ENCODE results near the gene ESRRA.

ESRRA gene

DNA sequence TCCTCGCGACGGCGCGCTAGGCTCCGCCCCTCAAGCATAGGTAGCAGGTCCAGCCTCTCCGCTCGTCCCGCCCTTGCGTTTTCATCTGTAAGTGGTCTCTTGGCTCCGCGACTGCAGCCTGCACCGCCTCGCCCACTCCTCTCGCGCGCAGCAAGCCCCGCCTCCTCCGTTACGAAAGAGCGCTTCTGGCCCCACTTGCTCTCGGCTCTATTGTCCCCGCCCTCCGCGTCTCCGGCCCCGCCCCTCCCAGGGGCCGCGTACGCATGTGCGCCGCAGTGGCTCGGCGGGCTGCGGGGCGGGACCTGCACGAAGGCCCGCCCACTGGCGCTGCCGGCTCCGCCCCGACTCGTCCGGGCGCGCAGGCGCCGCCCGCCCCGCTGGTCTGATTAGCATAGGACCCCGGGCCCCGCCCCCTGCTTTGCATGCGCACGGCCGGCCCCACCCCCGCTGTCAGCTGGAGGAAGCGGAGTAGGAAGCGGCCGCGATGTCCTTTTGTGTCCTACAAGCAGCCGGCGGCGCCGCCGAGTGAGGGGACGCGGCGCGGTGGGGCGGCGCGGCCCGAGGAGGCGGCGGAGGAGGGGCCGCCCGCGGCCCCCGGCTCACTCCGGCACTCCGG, at the start of gene ESRRA:
TSS of gene ESRRA (plus strand) at position 450 of the 616 bp plus-strand sequence. CDS start 1,656 bp downstream, outside the sequence.
- in situ Hi-C loops (cut with HindIII; ENCODE audit: low sequenced_read_pairs) = no loop called here
- peak; percentile 98 for DNase-seq (ENCODE audit: low read depth, low spot score)
- TF ChIP-seq, protein P1, sequence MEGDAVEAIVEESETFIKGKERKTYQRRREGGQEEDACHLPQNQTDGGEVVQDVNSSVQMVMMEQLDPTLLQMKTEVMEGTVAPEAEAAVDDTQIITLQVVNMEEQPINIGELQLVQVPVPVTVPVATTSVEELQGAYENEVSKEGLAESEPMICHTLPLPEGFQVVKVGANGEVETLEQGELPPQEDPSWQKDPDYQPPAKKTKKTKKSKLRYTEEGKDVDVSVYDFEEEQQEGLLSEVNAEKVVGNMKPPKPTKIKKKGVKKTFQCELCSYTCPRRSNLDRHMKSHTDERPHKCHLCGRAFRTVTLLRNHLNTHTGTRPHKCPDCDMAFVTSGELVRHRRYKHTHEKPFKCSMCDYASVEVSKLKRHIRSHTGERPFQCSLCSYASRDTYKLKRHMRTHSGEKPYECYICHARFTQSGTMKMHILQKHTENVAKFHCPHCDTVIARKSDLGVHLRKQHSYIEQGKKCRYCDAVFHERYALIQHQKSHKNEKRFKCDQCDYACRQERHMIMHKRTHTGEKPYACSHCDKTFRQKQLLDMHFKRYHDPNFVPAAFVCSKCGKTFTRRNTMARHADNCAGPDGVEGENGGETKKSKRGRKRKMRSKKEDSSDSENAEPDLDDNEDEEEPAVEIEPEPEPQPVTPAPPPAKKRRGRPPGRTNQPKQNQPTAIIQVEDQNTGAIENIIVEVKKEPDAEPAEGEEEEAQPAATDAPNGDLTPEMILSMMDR (IDR thresholded peaks at IDR 0.05; ENCODE audit: low read depth, low read length) = no peak
- H3K4me3 ChIP-seq (ENCODE audit: low read depth, low read length) = peak within 1 kb of the TSS; percentile 65

DNA sequence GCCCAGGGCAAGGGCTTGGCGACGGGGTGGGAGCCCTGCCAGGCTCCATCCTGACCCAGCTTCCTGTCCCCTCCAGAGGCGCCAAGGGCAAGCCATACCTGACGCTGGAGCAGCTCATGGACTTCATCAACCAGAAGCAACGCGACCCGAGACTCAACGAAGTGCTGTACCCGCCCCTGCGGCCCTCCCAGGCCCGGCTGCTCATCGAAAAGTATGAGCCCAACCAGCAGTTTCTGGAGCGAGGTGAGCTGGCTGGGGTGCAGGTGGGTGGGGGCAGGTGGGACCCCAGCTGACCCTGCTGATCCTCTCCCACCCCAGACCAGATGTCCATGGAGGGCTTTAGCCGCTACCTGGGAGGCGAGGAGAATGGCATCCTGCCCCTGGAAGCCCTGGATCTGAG, 49.0 kb upstream of the ESRRA start:
- in situ Hi-C loops (cut with HindIII; ENCODE audit: low sequenced_read_pairs) = no loop called here
- TF ChIP-seq, protein P1 (IDR thresholded peaks at IDR 0.05; ENCODE audit: low read depth, low read length) = no peak
- DNase-seq (ENCODE audit: low read depth, low spot score) = no peak
- no peak overlapping the region for H3K4me3 ChIP-seq (ENCODE audit: low read depth, low read length)

DNA sequence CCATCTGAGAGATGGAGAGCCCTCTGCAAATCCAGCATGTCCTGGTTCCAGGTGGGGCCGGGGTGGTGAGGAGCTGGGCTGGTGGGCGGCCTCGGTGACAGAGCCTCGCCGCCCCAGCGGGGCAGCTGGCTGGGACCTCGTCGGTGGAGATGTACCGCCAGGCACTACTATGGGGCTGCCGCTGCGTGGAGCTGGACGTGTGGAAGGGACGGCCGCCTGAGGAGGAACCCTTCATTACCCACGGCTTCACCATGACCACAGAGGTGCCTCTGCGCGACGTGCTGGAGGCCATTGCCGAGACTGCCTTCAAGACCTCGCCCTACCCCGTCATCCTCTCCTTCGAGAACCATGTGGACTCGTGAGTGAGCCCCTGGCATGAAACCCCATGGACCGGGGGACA, 47.0 kb upstream of the ESRRA start:
- H3K4me3 ChIP-seq (ENCODE audit: low read depth, low read length) = no peak overlapping the region
- in situ Hi-C loops (cut with HindIII; ENCODE audit: low sequenced_read_pairs) = no loop called here
- TF ChIP-seq, protein P1 (IDR thresholded peaks at IDR 0.05; ENCODE audit: low read depth, low read length) = no peak
- no peak for DNase-seq (ENCODE audit: low read depth, low spot score)

DNA sequence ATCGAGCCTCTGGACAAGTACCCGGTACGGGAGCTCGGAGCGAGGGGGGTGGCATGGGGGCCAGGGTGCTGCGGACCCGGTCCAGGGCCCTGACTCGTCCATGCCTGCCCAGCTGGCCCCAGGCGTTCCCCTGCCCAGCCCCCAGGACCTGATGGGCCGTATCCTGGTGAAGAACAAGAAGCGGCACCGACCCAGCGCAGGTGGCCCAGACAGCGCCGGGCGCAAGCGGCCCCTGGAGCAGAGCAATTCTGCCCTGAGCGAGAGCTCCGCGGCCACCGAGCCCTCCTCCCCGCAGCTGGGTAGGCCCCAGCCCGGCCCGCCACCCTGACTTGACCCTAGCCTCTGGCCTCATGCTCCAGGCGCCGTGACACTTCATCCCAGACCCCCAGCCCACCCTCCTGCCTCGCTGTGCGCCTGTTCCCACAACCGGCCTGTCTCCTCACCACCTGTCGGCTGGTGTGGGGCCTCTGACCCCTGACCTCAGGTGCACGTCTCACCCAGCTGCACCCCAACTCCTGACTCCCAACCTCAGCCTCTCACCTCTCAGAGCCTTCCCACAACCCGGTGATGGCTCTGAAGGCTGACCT, 46.3 kb upstream of the ESRRA start:
- TF ChIP-seq, protein P1 (IDR thresholded peaks at IDR 0.05; ENCODE audit: low read depth, low read length) = no peak
- no peak overlapping the region for H3K4me3 ChIP-seq (ENCODE audit: low read depth, low read length)
- in situ Hi-C loops (cut with HindIII; ENCODE audit: low sequenced_read_pairs) = no loop called here
- DNase-seq (ENCODE audit: low read depth, low spot score) = no peak

DNA sequence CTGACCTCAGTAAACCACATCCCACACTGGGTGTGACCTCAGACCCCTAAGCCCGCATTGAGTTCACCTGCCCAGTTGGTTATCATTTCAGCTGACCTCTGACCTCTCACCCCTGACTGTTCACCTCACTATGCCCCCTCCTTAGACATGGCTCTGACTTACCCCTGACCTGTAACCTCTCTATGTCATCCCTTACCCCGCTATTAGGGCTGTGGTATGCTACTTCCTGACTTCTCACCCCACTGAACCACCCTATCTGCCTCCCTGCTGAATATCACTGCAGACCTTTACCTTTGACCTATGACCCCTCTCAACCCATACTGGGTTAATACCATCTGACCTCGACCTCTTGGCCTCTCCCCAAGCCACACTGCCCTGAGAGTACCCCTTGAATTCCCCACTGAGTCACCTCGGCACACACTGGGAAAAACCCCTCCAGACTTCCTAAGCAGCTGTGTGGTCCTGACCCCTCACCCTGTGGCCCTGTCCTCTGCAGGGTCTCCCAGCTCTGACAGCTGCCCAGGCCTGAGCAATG, 45.7 kb upstream of the ESRRA start:
- in situ Hi-C loops (cut with HindIII; ENCODE audit: low sequenced_read_pairs) = no loop called here
- DNase-seq (ENCODE audit: low read depth, low spot score) = no peak
- TF ChIP-seq, protein P1 (IDR thresholded peaks at IDR 0.05; ENCODE audit: low read depth, low read length) = no peak
- H3K4me3 ChIP-seq (ENCODE audit: low read depth, low read length) = no peak overlapping the region

DNA sequence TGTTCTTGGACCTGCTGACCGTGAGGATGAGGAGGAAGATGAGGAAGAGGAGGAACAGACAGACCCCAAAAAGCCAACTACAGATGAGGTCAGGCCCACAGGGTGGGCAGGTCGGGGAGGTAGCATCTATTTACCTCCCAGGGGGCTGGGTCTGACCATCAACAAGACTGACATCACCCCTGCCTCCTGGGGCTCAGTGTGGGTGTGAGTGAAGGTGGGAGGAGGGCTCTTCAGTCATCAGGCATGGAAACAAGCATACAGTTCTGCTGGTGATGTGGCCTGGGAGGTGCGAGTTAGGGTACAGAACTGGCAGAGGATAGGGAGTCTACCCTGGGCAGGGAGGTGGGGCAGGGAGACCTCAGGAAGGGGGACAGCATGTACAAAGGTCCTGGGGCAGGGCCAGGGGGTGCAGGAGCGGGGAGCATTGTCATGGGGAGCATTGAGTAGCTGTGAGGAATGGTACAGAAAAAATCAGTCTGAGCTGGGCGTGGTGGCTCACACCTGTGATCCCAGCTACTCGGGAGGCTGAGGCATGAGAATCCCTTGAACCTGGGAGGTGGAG, 45.1 kb upstream of the ESRRA start:
- in situ Hi-C loops (cut with HindIII; ENCODE audit: low sequenced_read_pairs) = no loop called here
- DNase-seq (ENCODE audit: low read depth, low spot score) = no peak
- TF ChIP-seq, protein P1 (IDR thresholded peaks at IDR 0.05; ENCODE audit: low read depth, low read length) = no peak
- no peak overlapping the region for H3K4me3 ChIP-seq (ENCODE audit: low read depth, low read length)
